Esophagus squamous epithelium (tissue), 4 donors: ENCODE data around the gene DNAJC2.

Source experiments
- CTCF ChIP-seq, 6 experiments: fragments of 450-650 bp in 4 of 6; fragments of 200-600 bp in 2 of 6; sonication (generic) in 2 of 6; IDR thresholded peaks; one replicate each; pipeline ENCODE4 v1.5.1; 2016 to 2019; ENCODE audit warnings: antibody characterized with exemption in 6 of 6, mild to moderate bottlenecking in 4 of 6, moderate library complexity in 4 of 6
- POLR2A ChIP-seq, 4 donors: fragments of 450-650 bp; IDR thresholded peaks; one replicate each; pipeline ENCODE4 v1.6.1; 2017; ENCODE audit warnings: antibody characterized with exemption in 4 of 4, mild to moderate bottlenecking in 4 of 4, moderate library complexity in 3 of 4

- TF ChIP-seq CTCF (IDR thresholded peaks at IDR 0.05): no peak
- TF ChIP-seq POLR2A (IDR thresholded peaks at IDR 0.05): no peak
Observed at GRCh38 chr7:103348959-103349358, 4.4 kb upstream of the DNAJC2 start.
